KMS-11 (cell line): ENCODE measurements around the gene ETV7.

Experiments used
- H2AFZ ChIP-seq: fragments of 200-600 bp; sonication (generic); 2 replicates; pipeline ENCODE4 v1.6.1; 2016; ENCODE audit warnings: antibody characterized with exemption, mixed run types, low read depth
- H3K27ac ChIP-seq: fragments of 200-600 bp; sonication (generic); 2 replicates; pipeline ENCODE4 v1.6.1; 2016; ENCODE audit warnings: mild to moderate bottlenecking, mixed run types
- H3K27me3 ChIP-seq: fragments of 200-600 bp; sonication (generic); 2 replicates; pipeline ENCODE4 v1.6.1; 2017; ENCODE audit warnings: mild to moderate bottlenecking, low read depth, mixed run types, moderate library complexity; ENCODE audit not compliant: insufficient read depth
- H3K36me3 ChIP-seq: fragments of 200-600 bp; sonication (generic); 2 replicates; pipeline ENCODE4 v1.6.1; 2017; ENCODE audit warnings: mild to moderate bottlenecking, mixed run types; ENCODE audit not compliant: insufficient read depth
- H3K4me1 ChIP-seq: fragments of 200-600 bp; sonication (generic); 2 replicates; pipeline ENCODE4 v1.6.1; 2016; ENCODE audit warnings: mild to moderate bottlenecking, low read depth, mixed run types; ENCODE audit not compliant: poor library complexity, severe bottlenecking
- H3K4me2 ChIP-seq: fragments of 200-600 bp; sonication (generic); 2 replicates; pipeline ENCODE4 v1.7.0; 2016; ENCODE audit warnings: mild to moderate bottlenecking, mixed run types
- H3K4me3 ChIP-seq: fragments of 200-600 bp; sonication (generic); IDR thresholded peaks from 2 replicates; pipeline ENCODE4 v1.6.1; 2017; ENCODE audit warnings: low read depth, low read length, mixed read lengths; ENCODE audit not compliant: insufficient read depth
- H3K79me2 ChIP-seq: fragments of 200-600 bp; sonication (generic); 2 replicates; pipeline ENCODE4 v1.6.1; 2016; ENCODE audit warnings: low read depth, mixed run types; ENCODE audit not compliant: insufficient read depth
- H3K9ac ChIP-seq: fragments of 200-600 bp; sonication (generic); 2 replicates; pipeline ENCODE4 v1.6.1; 2016; ENCODE audit warnings: mild to moderate bottlenecking, mixed run types
- H4K20me1 ChIP-seq: fragments of 200-600 bp; sonication (generic); 2 replicates; pipeline ENCODE4 v1.6.1; 2016; ENCODE audit warnings: mild to moderate bottlenecking, mixed run types; ENCODE audit not compliant: insufficient read depth
- CTCF ChIP-seq: fragments of 200-600 bp; sonication (generic); conservative IDR thresholded peaks from 2 replicates; pipeline ENCODE4 v1.6.1; 2017; ENCODE audit warnings: low read depth, mild to moderate bottlenecking, antibody characterized with exemption, low read length, moderate library complexity, mixed read lengths

Gene ETV7

GRCh38 chr6:36328600-36328999, 58.9 kb downstream of the ETV7 start:
- Histone ChIP-seq H3K27me3 (no peaks in the 10 kb centered on the region), H3K79me2 (no peaks in the 10 kb centered on the region), H3K4me2 (no peak overlapping the region), H3K27ac (no peak overlapping the region), H4K20me1 (no peaks in the 10 kb centered on the region), H3K4me3 (no peak overlapping the region), H3K4me1 (no peaks in the 10 kb centered on the region), H2AFZ (no peak overlapping the region), H3K9ac (no peak overlapping the region), H3K36me3 (no peaks in the 10 kb centered on the region)
- TF ChIP-seq CTCF = no peak

- no peaks in the 10 kb centered on the region for H3K36me3 ChIP-seq
- no peak overlapping the region for H3K27ac ChIP-seq
- H3K27me3 ChIP-seq = no peaks in the 10 kb centered on the region
- no peak overlapping the region for H2AFZ ChIP-seq
- H3K4me3 ChIP-seq = no peak overlapping the region
- H3K4me2 ChIP-seq = no peak overlapping the region
- H3K9ac ChIP-seq = no peak overlapping the region
- no peaks in the 10 kb centered on the region for H3K79me2 ChIP-seq
- no peak for TF ChIP-seq CTCF
- no peaks in the 10 kb centered on the region for H4K20me1 ChIP-seq
- no peaks in the 10 kb centered on the region for H3K4me1 ChIP-seq
Observed at GRCh38 chr6:36327919-36328236, 59.6 kb downstream of the ETV7 start.

- no peaks in the 10 kb centered on the region for H3K4me1 ChIP-seq
- TF ChIP-seq CTCF = no peak
- H3K79me2 ChIP-seq = no peaks in the 10 kb centered on the region
- no peak overlapping the region for H2AFZ ChIP-seq
- no peak overlapping the region for H3K4me3 ChIP-seq
- no peaks in the 10 kb centered on the region for H3K27me3 ChIP-seq
- H3K27ac ChIP-seq = no peak overlapping the region
- no peak overlapping the region for H3K9ac ChIP-seq
- H3K36me3 ChIP-seq = no peaks in the 10 kb centered on the region
- H4K20me1 ChIP-seq = no peaks in the 10 kb centered on the region
- no peak overlapping the region for H3K4me2 ChIP-seq
Observed at GRCh38 chr6:36327226-36327918, 60.1 kb downstream of the ETV7 start.

- H3K4me2 ChIP-seq = no peak overlapping the region
- no peak for TF ChIP-seq CTCF
- H3K4me3 ChIP-seq = no peak overlapping the region
- H3K27ac ChIP-seq = no peak overlapping the region
- no peaks in the 10 kb centered on the region for H3K27me3 ChIP-seq
- H4K20me1 ChIP-seq = no peaks in the 10 kb centered on the region
- H3K36me3 ChIP-seq = no peaks in the 10 kb centered on the region
- H2AFZ ChIP-seq = no peak overlapping the region
- H3K79me2 ChIP-seq = no peaks in the 10 kb centered on the region
- H3K9ac ChIP-seq = no peak overlapping the region
- H3K4me1 ChIP-seq = no peaks in the 10 kb centered on the region
Observed at GRCh38 chr6:36326356-36326995, 61.0 kb downstream of the ETV7 start.
